CD14-positive monocyte (primary cell): ENCODE results near the gene PMEPA1. TPM values are rescaled to one million over a fixed set of nuclear protein-coding genes. Genes with fewer than 3 reads are reported as not detected.

Experiments
- DNase-seq, 3 donors: peaks; one replicate each; pipeline ENCODE4 v3.0.0-alpha.2; 2011 to 2022
- H2AFZ ChIP-seq: 2 replicates; pipeline ENCODE4 v1.6.0; 2012; ENCODE audit warnings: mild to moderate bottlenecking, low read depth, low read length, inconsistent platforms; ENCODE audit not compliant: insufficient read depth, poor library complexity, severe bottlenecking
- H3K27ac ChIP-seq, 2 donors: 1 replicate in 1 of 2; 2 replicates in 1 of 2; pipeline ENCODE4 v1.5.1; 2012 to 2013; ENCODE audit warnings: low read length in 2 of 2, control low read depth in 1 of 2, inconsistent platforms in 1 of 2, low read depth in 1 of 2, mild to moderate bottlenecking in 1 of 2
- H3K27me3 ChIP-seq, 2 donors: one replicate each; pipeline versions ENCODE4 v1.6.0 to v1.6.1; 2011 to 2013; ENCODE audit warnings: low read length in 2 of 2; ENCODE audit not compliant: control insufficient read depth in 2 of 2, insufficient read depth in 2 of 2
- H3K36me3 ChIP-seq, 2 donors: replicated peaks in 1 of 2; 1 replicate in 1 of 2; 2 replicates in 1 of 2; pipeline versions ENCODE4 v1.5.1 to v1.6.1; 2012 to 2013; ENCODE audit warnings: low read length in 2 of 2, control low read depth in 1 of 2, inconsistent platforms in 1 of 2, mild to moderate bottlenecking in 1 of 2; ENCODE audit not compliant: insufficient read depth in 2 of 2, control insufficient read depth in 1 of 2
- H3K4me1 ChIP-seq, 2 donors: 1 replicate in 1 of 2; 2 replicates in 1 of 2; pipeline versions ENCODE4 v1.5.1 to v1.6.1; 2012 to 2013; ENCODE audit warnings: low read length in 2 of 2, control low read depth in 1 of 2, inconsistent platforms in 1 of 2, mild to moderate bottlenecking in 1 of 2, moderate library complexity in 1 of 2; ENCODE audit not compliant: insufficient read depth in 2 of 2, control insufficient read depth in 1 of 2
- H3K4me2 ChIP-seq: replicated peaks from 2 replicates; pipeline ENCODE3; 2012; ENCODE audit warnings: low read length, moderate library complexity, mild to moderate bottlenecking; ENCODE audit not compliant: poor library complexity, severe bottlenecking; ENCODE audit errors: extremely low read depth
- H3K4me3 ChIP-seq, 3 experiments: fragments of 200-600 bp in 1 of 3; sonication (generic) in 1 of 3; replicated peaks in 1 of 3; 1 replicate in 2 of 3; 2 replicates in 1 of 3; pipeline ENCODE4 v1.5.1; 2011 to 2013; ENCODE audit warnings: low read length in 3 of 3, mild to moderate bottlenecking in 3 of 3, control low read depth in 2 of 3, low read depth in 2 of 3, inconsistent platforms in 1 of 3, moderate library complexity in 1 of 3
- H3K79me2 ChIP-seq: 2 replicates; pipeline ENCODE4 v1.6.0; 2012; ENCODE audit warnings: mild to moderate bottlenecking, control low read depth, inconsistent platforms, low read length, moderate library complexity; ENCODE audit not compliant: insufficient read depth
- H3K9ac ChIP-seq: 2 replicates; pipeline ENCODE4 v1.6.0; 2017; ENCODE audit warnings: low read length, mild to moderate bottlenecking; ENCODE audit not compliant: insufficient read depth, poor library complexity, severe bottlenecking
- H3K9me3 ChIP-seq, 2 donors: replicated peaks in 1 of 2; 1 replicate in 1 of 2; 2 replicates in 1 of 2; pipeline versions ENCODE4 v1.5.1 to v1.6.1; 2012 to 2013; ENCODE audit warnings: low read length in 2 of 2, control low read depth in 1 of 2; ENCODE audit not compliant: control insufficient read depth in 1 of 2, insufficient read depth in 1 of 2
- H4K20me1 ChIP-seq: 2 replicates; pipeline ENCODE4 v1.6.0; 2012; ENCODE audit warnings: mild to moderate bottlenecking, low read length, control low read depth, moderate library complexity; ENCODE audit not compliant: insufficient read depth
- H3K27ac Mint-ChIP-seq, 7 donors: one replicate each; pipeline ENCODE4 v1.8.0; 2020; ENCODE audit warnings: mild to moderate bottlenecking in 7 of 7, mixed read lengths in 7 of 7, moderate library complexity in 6 of 7, inconsistent platforms in 2 of 7
- H3K27me3 Mint-ChIP-seq, 3 donors: one replicate each; pipeline ENCODE4 v1.8.0; 2021 to 2022; ENCODE audit warnings: low read depth in 3 of 3, mild to moderate bottlenecking in 3 of 3, mixed read lengths in 3 of 3, moderate library complexity in 3 of 3, inconsistent platforms in 1 of 3
- H3K36me3 Mint-ChIP-seq, 2 donors: one replicate each; pipeline ENCODE4 v1.8.0; 2020; ENCODE audit warnings: mixed read lengths in 2 of 2, inconsistent platforms in 1 of 2, mild to moderate bottlenecking in 1 of 2
- H3K4me1 Mint-ChIP-seq: one replicate; pipeline ENCODE4 v1.8.0; 2020; ENCODE audit warnings: mild to moderate bottlenecking, mixed read lengths
- H3K4me3 Mint-ChIP-seq, 2 donors: one replicate each; pipeline ENCODE4 v1.8.0; 2020; ENCODE audit warnings: mild to moderate bottlenecking in 2 of 2, mixed read lengths in 2 of 2, moderate library complexity in 1 of 2
- H3K9me3 Mint-ChIP-seq, 7 donors: one replicate each; pipeline ENCODE4 v1.8.0; 2020 to 2022; ENCODE audit warnings: mixed read lengths in 7 of 7, mild to moderate bottlenecking in 6 of 7, moderate library complexity in 6 of 7, inconsistent platforms in 2 of 7
- CTCF ChIP-seq: fragments of 200-600 bp; IDR thresholded peaks from one replicate; pipeline ENCODE4 v1.8.0; 2022; ENCODE audit warnings: antibody characterized with exemption, mild to moderate bottlenecking
- WGBS: methylation state at CpG from one replicate; pipeline ENCODE4 v1.1.5; 2013; ENCODE audit warnings: missing lambda C conversion rate; ENCODE audit not compliant: insufficient coverage; 5-methylcytosine and 5-hydroxymethylcytosine counted together
- intact Hi-C, 2 donors: fragments of 100-400 bp; cut with micrococcal nuclease; formaldehyde crosslinking; loops; one replicate each; pipeline versions ENCODE4 v1.15.0 to v1.15.1; 2023
- polyA plus RNA-seq, 3 donors: library from polyadenylated mRNA; depleted of rRNA in 1 of 3; unstranded in 2 of 3; stranded (reverse) in 1 of 3; fragments of 300-500 nt in 2 of 3; fragments of >200 nt in 1 of 3; fragmentation: Illumina TruSeq in 2 of 3; gene quantifications; 1 replicate in 2 of 3; 2 replicates in 1 of 3; pipeline ENCODE4 v1.2.3, GENCODE V29; 2012 to 2021

The PMEPA1 gene
- polyA plus RNA-seq, 3 donors, result 0.12 to 0.73 (median 0.59) TPM

- Mint-ChIP-seq H3K27ac (no peak overlapping the region), H3K4me1 (no peaks in the 10 kb centered on the region), H3K4me3 (no peak overlapping the region), H3K9me3 (peaks cover 0 to 2% (median 0%) of the 10 kb centered on the region in 7 donors), H3K36me3 (no peaks in the 10 kb centered on the region), H3K27me3 (peaks cover 0 to 10% (median 5%) of the 10 kb centered on the region in 3 donors)
- Histone ChIP-seq H3K4me3 (no peak overlapping the region), H2AFZ (no peak overlapping the region), H3K9me3 (no peaks in the 10 kb centered on the region), H3K79me2 (no peaks in the 10 kb centered on the region), H3K4me2 (no peak overlapping the region), H3K27me3 (no peaks in the 10 kb centered on the region), H3K4me1 (no peaks in the 10 kb centered on the region), H3K27ac (no peak overlapping the region), H3K36me3 (no peaks in the 10 kb centered on the region), H3K9ac (no peak overlapping the region), H4K20me1 (no peaks in the 10 kb centered on the region)
- TF ChIP-seq CTCF, result no peak
- intact Hi-C loops, result no loop called here
- WGBS, result no CpG with 5 or more reads among the region's 2 CpGs
- DNase-seq, result no peak
Observed at GRCh38 chr20:57738053-57738452, 28.2 kb upstream of the PMEPA1 start.

GRCh38 chr20:57737349-57737748 lies 27.5 kb upstream of the PMEPA1 start:
- intact Hi-C loops, result no loop called here
- Histone ChIP-seq H3K9me3 (no peaks in the 10 kb centered on the region), H4K20me1 (no peaks in the 10 kb centered on the region), H3K27ac (no peak overlapping the region), H3K36me3 (no peaks in the 10 kb centered on the region), H3K4me3 (no peak overlapping the region), H2AFZ (no peak overlapping the region), H3K79me2 (no peaks in the 10 kb centered on the region), H3K4me2 (no peak overlapping the region), H3K9ac (no peak overlapping the region), H3K4me1 (no peaks in the 10 kb centered on the region), H3K27me3 (no peaks in the 10 kb centered on the region)
- TF ChIP-seq CTCF, result no peak
- 61% methylated on average over 4 of the region's 4 CpGs for WGBS
- H3K9me3 Mint-ChIP-seq, result peaks cover 0 to 2% (median 0%) of the 10 kb centered on the region in 7 donors
- no peak overlapping the region for H3K4me3 Mint-ChIP-seq
- no peaks in the 10 kb centered on the region for H3K36me3 Mint-ChIP-seq
- no peaks in the 10 kb centered on the region for H3K4me1 Mint-ChIP-seq
- H3K27me3 Mint-ChIP-seq, result peaks cover 0 to 6% (median 5%) of the 10 kb centered on the region in 3 donors
- no peak overlapping the region for H3K27ac Mint-ChIP-seq
- DNase-seq, result no peak
